Smooth muscle cell (in vitro differentiated cells): ENCODE results near the gene TIMELESS. TPM values are rescaled to one million over a fixed set of nuclear protein-coding genes. Genes with fewer than 3 reads are reported as not detected.

Experiments
- DNase-seq: peaks from one replicate; lab custom pipeline; 2025; ENCODE audit not compliant: unreplicated experiment; lab: John Stamatoyannopoulos, UW
- H2AFZ ChIP-seq: fragments of 200-600 bp; sonication (generic); 2 replicates; pipeline ENCODE4 v1.6.0; 2016; ENCODE audit warnings: antibody characterized with exemption, low read depth, mild to moderate bottlenecking
- H3F3A ChIP-seq: fragments of 200-600 bp; sonication (generic); 2 replicates; pipeline ENCODE4 v1.6.0; 2017; ENCODE audit warnings: antibody characterized with exemption, low read depth
- H3K27ac ChIP-seq: fragments of 200-600 bp; sonication (generic); 2 replicates; pipeline ENCODE4 v1.5.1; 2016; ENCODE audit warnings: low read depth, mild to moderate bottlenecking
- H3K27me3 ChIP-seq: fragments of 200-600 bp; sonication (generic); 2 replicates; pipeline ENCODE4 v1.6.1; 2016; ENCODE audit warnings: low read depth, mild to moderate bottlenecking
- H3K36me3 ChIP-seq: fragments of 200-600 bp; sonication (generic); 2 replicates; pipeline ENCODE4 v1.5.1; 2016; ENCODE audit warnings: low read depth
- H3K4me1 ChIP-seq: fragments of 200-600 bp; sonication (generic); 2 replicates; pipeline ENCODE4 v1.5.1; 2016; ENCODE audit warnings: low read depth
- H3K4me2 ChIP-seq: fragments of 200-600 bp; sonication (generic); 2 replicates; pipeline ENCODE4 v1.6.0; 2016; ENCODE audit warnings: mild to moderate bottlenecking
- H3K4me3 ChIP-seq: fragments of 200-600 bp; sonication (generic); 2 replicates; pipeline ENCODE4 v1.5.1; 2016; ENCODE audit warnings: mild to moderate bottlenecking
- H3K79me2 ChIP-seq: fragments of 200-600 bp; sonication (generic); 2 replicates; pipeline ENCODE4 v1.6.0; 2016; ENCODE audit warnings: low read depth, mild to moderate bottlenecking
- H3K9ac ChIP-seq: fragments of 200-600 bp; sonication (generic); 2 replicates; pipeline ENCODE4 v1.6.0; 2016; ENCODE audit warnings: low read depth
- H3K9me3 ChIP-seq: fragments of 200-600 bp; sonication (generic); replicated peaks from 2 replicates; pipeline ENCODE4 v1.5.1; 2016; ENCODE audit warnings: low read depth
- H4K20me1 ChIP-seq: fragments of 200-600 bp; sonication (generic); 2 replicates; pipeline ENCODE4 v1.6.0; 2016; ENCODE audit warnings: low read depth
- CTCF ChIP-seq: fragments of 200-600 bp; sonication (generic); IDR thresholded peaks from 2 replicates; pipeline ENCODE4 v1.5.1; 2017; ENCODE audit warnings: borderline replicate concordance, mild to moderate bottlenecking, antibody characterized with exemption; ENCODE audit not compliant: insufficient read depth, poor library complexity, severe bottlenecking
- WGBS: methylation state at CpG from one replicate; pipeline ENCODE4 v1.1.7; 2016; ENCODE audit warnings: low lambda C conversion rate; 5-methylcytosine and 5-hydroxymethylcytosine counted together
- polyA plus RNA-seq: library from polyadenylated mRNA; unstranded; fragments of >200 nt; fragmentation: Nextera tagmentation; extraction: Ambion mirVana; gene quantifications from 2 replicates; pipeline ENCODE4 v1.2.1, GENCODE V29; 2016
- total RNA-seq: library from RNA; depleted of rRNA; stranded (reverse); fragments of >200 nt; gene quantifications from 2 replicates; pipeline ENCODE4 v1.2.3, GENCODE V29; 2014

The TIMELESS gene
- total and polyA plus RNA-seq, 2 experiments from 2014 or later = 6.3 to 9.9 TPM

- WGBS = 88% methylated on average over 11 of the region's 11 CpGs
- TF ChIP-seq CTCF = no peak
- no peak overlapping the region for H2AFZ ChIP-seq
- H3K9ac ChIP-seq = no peak overlapping the region
- no peaks in the 10 kb centered on the region for H3K79me2 ChIP-seq
- DNase-seq = no peak
- H3K4me2 ChIP-seq = no peak overlapping the region
- no peaks in the 10 kb centered on the region for H4K20me1 ChIP-seq
- H3K27ac ChIP-seq = no peak overlapping the region
- peaks cover 4% of the 10 kb centered on the region for H3K4me1 ChIP-seq
- H3F3A ChIP-seq = no peaks in the 10 kb centered on the region
- H3K9me3 ChIP-seq = no peaks in the 10 kb centered on the region
- no peak overlapping the region for H3K4me3 ChIP-seq
- H3K27me3 ChIP-seq = no peaks in the 10 kb centered on the region
- H3K36me3 ChIP-seq = no peaks in the 10 kb centered on the region
Measured at GRCh38 chr12:56461235-56462159, 12.3 kb upstream of the TIMELESS start.

- DNase-seq = no peak
- H3K9ac ChIP-seq = no peak overlapping the region
- no peaks in the 10 kb centered on the region for H3K27me3 ChIP-seq
- WGBS = 94% methylated on average over 4 of the region's 4 CpGs
- H3K27ac ChIP-seq = no peak overlapping the region
- H3K36me3 ChIP-seq = no peaks in the 10 kb centered on the region
- no peak overlapping the region for H2AFZ ChIP-seq
- H3K4me1 ChIP-seq = peaks cover 1% of the 10 kb centered on the region
- TF ChIP-seq CTCF = no peak
- no peaks in the 10 kb centered on the region for H4K20me1 ChIP-seq
- no peak overlapping the region for H3K4me3 ChIP-seq
- no peak overlapping the region for H3K4me2 ChIP-seq
- no peaks in the 10 kb centered on the region for H3K9me3 ChIP-seq
- H3F3A ChIP-seq = no peaks in the 10 kb centered on the region
- no peaks in the 10 kb centered on the region for H3K79me2 ChIP-seq
Measured at GRCh38 chr12:56457817-56458216, 8.6 kb upstream of the TIMELESS start.

GRCh38 chr12:56454557-56454956 is 5.3 kb upstream of the TIMELESS start, which contains the start of gene MIP:
Gene MIP (minus strand): TSS chr12:56454657. CDS start chr12:56454613, 44 bp downstream.
- no peaks in the 10 kb centered on the region for H3K36me3 ChIP-seq
- DNase-seq = no peak
- no peak within 1 kb of the TSS for H3K9ac ChIP-seq
- no peaks in the 10 kb centered on the region for H3K9me3 ChIP-seq
- H3K27ac ChIP-seq = no peak within 1 kb of the TSS
- 84% methylated on average over 5 of the region's 5 CpGs for WGBS
- H2AFZ ChIP-seq = no peak within 1 kb of the TSS
- no peak within 1 kb of the TSS for H3K4me2 ChIP-seq
- no peaks in the 10 kb centered on the region for H4K20me1 ChIP-seq
- no peak within 1 kb of the TSS for H3K4me3 ChIP-seq
- no peaks in the 10 kb centered on the region for H3K79me2 ChIP-seq
- H3K4me1 ChIP-seq = peaks cover 10% of the 10 kb centered on the region
- no peak for TF ChIP-seq CTCF
- no peaks in the 10 kb centered on the region for H3F3A ChIP-seq
- H3K27me3 ChIP-seq = no peaks in the 10 kb centered on the region
